ENCODE measurements around the gene ACSS1.

DNA sequence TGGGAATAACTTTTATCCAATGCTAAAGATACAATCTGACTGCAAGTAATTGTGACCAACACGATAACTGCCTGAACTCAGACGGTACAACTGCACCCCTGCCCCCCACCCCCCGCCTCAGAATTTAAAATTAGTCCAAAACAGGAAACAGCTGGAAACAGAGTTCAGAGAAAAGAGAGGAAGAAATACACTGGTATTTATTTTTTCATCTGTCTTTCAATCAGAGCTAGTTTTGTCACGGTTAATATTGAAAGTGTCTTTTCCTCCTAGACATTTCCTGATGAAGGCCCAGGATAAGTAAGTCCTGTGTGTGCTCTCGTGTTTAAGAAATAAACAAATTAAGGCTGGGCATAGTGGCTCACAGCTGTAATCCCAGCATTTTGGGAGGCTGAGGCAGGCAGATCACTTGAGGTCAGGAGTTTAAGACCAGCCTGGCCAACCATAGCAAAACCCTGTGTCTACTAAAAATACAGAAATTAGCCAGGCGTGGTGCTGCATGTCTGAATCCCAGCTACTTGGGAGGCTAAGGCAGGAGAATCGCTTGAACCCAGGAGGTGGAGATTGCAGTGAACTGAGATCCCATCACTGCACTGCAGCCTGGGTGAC is 21.5 kb downstream of the ACSS1 start:
- TF ChIP-seq, protein P1, sequence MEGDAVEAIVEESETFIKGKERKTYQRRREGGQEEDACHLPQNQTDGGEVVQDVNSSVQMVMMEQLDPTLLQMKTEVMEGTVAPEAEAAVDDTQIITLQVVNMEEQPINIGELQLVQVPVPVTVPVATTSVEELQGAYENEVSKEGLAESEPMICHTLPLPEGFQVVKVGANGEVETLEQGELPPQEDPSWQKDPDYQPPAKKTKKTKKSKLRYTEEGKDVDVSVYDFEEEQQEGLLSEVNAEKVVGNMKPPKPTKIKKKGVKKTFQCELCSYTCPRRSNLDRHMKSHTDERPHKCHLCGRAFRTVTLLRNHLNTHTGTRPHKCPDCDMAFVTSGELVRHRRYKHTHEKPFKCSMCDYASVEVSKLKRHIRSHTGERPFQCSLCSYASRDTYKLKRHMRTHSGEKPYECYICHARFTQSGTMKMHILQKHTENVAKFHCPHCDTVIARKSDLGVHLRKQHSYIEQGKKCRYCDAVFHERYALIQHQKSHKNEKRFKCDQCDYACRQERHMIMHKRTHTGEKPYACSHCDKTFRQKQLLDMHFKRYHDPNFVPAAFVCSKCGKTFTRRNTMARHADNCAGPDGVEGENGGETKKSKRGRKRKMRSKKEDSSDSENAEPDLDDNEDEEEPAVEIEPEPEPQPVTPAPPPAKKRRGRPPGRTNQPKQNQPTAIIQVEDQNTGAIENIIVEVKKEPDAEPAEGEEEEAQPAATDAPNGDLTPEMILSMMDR (IDR thresholded peaks at IDR 0.05) = no peak
- TF ChIP-seq POLR2AphosphoS5 (IDR thresholded peaks at IDR 0.05) = no peak
- no peak for TF ChIP-seq POLR2A (IDR thresholded peaks at IDR 0.05)
- TF ChIP-seq EP300 (IDR thresholded peaks at IDR 0.05) = no peak

Data from upper lobe of left lung (tissue), 4 donors.